ENCODE results near the gene OCA2. TPM values are rescaled to one million over a fixed set of nuclear protein-coding genes. Genes with fewer than 3 reads are reported as not detected.

OCA2 gene
- total and polyA plus RNA-seq, 2 of the 4 experiments (the other 2 are of a cell fraction): under 0.01 to 0.03 TPM

DNA sequence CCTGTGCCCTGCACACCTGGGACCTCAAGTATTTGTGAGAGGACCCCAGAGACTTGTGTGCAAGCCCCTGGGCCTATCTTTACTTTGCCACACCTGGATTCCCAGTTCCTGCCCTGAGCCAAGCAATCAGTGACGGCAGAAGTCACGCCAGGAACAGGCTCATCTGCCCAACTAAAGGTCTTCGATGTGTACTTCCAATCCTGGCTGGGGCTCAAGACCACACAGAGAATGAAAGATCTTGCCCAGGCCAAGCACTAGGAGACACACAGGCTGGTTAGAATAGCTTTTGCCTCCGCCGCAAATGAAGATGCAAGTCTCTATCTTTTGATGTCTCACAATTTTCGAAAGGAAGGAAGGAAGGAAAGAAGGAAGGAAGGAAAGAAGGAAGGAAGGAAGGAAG lies 228.8 kb downstream of the OCA2 start:
- Histone ChIP-seq H2BK15ac (ENCODE audit: low read depth, low read length) (no peak overlapping the region), H3K9me1 (ENCODE audit: insufficient read depth, low read length) (no peaks in the 10 kb centered on the region), H2BK120ac (ENCODE audit: low read depth, low read length) (no peak overlapping the region), H4K5ac (ENCODE audit: low read depth, low read length) (no peak overlapping the region), H3K9ac (ENCODE audit: low read depth, low read length) (no peak overlapping the region), H3K9me3 (ENCODE audit: control insufficient read depth, insufficient read depth, low read length) (peaks cover 22% of the 10 kb centered on the region), H3K23ac (ENCODE audit: low read depth, low read length) (no peak overlapping the region), H3K4me1 (ENCODE audit: control insufficient read depth, insufficient read depth, low read length) (no peaks in the 10 kb centered on the region), H3K14ac (replicated peaks; ENCODE audit: low read depth, low read length) (no peak overlapping the region), H3K79me1 (ENCODE audit: low read depth in 1 of 2, low read length in 2 of 2) (no peaks in the 10 kb centered on the region), H2BK20ac (ENCODE audit: low read depth, low read length) (no peak overlapping the region), H4K20me1 (ENCODE audit: insufficient read depth, low read length) (no peaks in the 10 kb centered on the region), H2BK5ac (ENCODE audit: low read depth, low read length, poor library complexity, severe bottlenecking) (no peak overlapping the region), H3K56ac (ENCODE audit: extremely low read depth, insufficient read depth, low read length) (no peak overlapping the region), H3K4ac (ENCODE audit: low read depth, low read length) (no peak overlapping the region), H4K91ac (ENCODE audit: insufficient read depth, low read depth, low read length) (no peak overlapping the region), H3K18ac (ENCODE audit: low read depth, low read length) (no peak overlapping the region), H2AK9ac (replicated peaks; ENCODE audit: low read depth, low read length, poor library complexity) (no peak overlapping the region), H2AFZ (replicated peaks; ENCODE audit: low read length, poor library complexity) (no peak overlapping the region), H3K27me3 (ENCODE audit: control insufficient read depth, insufficient read depth, low read length) (no peaks in the 10 kb centered on the region), H4K8ac (ENCODE audit: low read depth in 2 of 2, low read length in 2 of 2) (no peak overlapping the region), H3K27ac (ENCODE audit: insufficient read depth, low read length) (no peak overlapping the region), H2AK5ac (ENCODE audit: low read depth, low read length) (no peak overlapping the region), H3K4me2 (ENCODE audit: low read depth, low read length) (no peak overlapping the region), H3K36me3 (ENCODE audit: control insufficient read depth, insufficient read depth, low read length) (no peaks in the 10 kb centered on the region), H3K4me3 (ENCODE audit: insufficient read depth, low read depth, low read length) (no peak overlapping the region)
- dilution Hi-C loops (cut with HindIII; ENCODE audit: low sequenced_read_pairs, unreplicated experiment): no loop called here
- whole genome bisulfite sequencing, 2 experiments (ENCODE audit: extremely low coverage in 2 of 2, insufficient read length in 1 of 2): 47% methylated on average over 3 of the region's 6 CpGs; no CpG with 5 or more reads in 1 of the 2 experiments
- intact Hi-C loops (cut with micrococcal nuclease): no loop called here
- ChIA-PET CTCF (no interaction called here), POLR2A (ENCODE audit: unreplicated experiment) (no interaction called here)
- TF ChIP-seq CEBPB (IDR thresholded peaks at IDR 0.05; ENCODE audit: low read depth, low read length): no peak
- TF ChIP-seq, protein P1, sequence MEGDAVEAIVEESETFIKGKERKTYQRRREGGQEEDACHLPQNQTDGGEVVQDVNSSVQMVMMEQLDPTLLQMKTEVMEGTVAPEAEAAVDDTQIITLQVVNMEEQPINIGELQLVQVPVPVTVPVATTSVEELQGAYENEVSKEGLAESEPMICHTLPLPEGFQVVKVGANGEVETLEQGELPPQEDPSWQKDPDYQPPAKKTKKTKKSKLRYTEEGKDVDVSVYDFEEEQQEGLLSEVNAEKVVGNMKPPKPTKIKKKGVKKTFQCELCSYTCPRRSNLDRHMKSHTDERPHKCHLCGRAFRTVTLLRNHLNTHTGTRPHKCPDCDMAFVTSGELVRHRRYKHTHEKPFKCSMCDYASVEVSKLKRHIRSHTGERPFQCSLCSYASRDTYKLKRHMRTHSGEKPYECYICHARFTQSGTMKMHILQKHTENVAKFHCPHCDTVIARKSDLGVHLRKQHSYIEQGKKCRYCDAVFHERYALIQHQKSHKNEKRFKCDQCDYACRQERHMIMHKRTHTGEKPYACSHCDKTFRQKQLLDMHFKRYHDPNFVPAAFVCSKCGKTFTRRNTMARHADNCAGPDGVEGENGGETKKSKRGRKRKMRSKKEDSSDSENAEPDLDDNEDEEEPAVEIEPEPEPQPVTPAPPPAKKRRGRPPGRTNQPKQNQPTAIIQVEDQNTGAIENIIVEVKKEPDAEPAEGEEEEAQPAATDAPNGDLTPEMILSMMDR (conservative IDR thresholded peaks at IDR 0.05; ENCODE audit: low read depth, low read length): no peak
- no peak for TF ChIP-seq MAFK (IDR thresholded peaks at IDR 0.05; ENCODE audit: low read depth, low read length)
- ATAC-seq (ENCODE audit: low read depth) (no peak), DNase-seq (no peak)
- BruUV-seq (replicated peaks): no TSS peak
- in situ Hi-C loops (cut with MboI; ENCODE audit: low sequenced_read_pairs): no loop called here

Data from IMR-90 (cell line).